ENCODE results near the gene BATF3.

GRCh38 chr1:212638492-212639151 lies 61.0 kb downstream of the BATF3 start:
- TF ChIP-seq CTCF (IDR thresholded peaks at IDR 0.05) (no peak), ATF3 (CRISPR knock-in tag; conservative IDR thresholded peaks at IDR 0.05) (no peak), NFE2L1 (CRISPR knock-in tag; IDR thresholded peaks at IDR 0.05) (no peak), PRDM15 (CRISPR knock-in tag; IDR thresholded peaks at IDR 0.05) (no peak), E2F5 (CRISPR knock-in tag; IDR thresholded peaks at IDR 0.05) (no peak)
